ENCODE results near the gene SLC6A18.

DNA sequence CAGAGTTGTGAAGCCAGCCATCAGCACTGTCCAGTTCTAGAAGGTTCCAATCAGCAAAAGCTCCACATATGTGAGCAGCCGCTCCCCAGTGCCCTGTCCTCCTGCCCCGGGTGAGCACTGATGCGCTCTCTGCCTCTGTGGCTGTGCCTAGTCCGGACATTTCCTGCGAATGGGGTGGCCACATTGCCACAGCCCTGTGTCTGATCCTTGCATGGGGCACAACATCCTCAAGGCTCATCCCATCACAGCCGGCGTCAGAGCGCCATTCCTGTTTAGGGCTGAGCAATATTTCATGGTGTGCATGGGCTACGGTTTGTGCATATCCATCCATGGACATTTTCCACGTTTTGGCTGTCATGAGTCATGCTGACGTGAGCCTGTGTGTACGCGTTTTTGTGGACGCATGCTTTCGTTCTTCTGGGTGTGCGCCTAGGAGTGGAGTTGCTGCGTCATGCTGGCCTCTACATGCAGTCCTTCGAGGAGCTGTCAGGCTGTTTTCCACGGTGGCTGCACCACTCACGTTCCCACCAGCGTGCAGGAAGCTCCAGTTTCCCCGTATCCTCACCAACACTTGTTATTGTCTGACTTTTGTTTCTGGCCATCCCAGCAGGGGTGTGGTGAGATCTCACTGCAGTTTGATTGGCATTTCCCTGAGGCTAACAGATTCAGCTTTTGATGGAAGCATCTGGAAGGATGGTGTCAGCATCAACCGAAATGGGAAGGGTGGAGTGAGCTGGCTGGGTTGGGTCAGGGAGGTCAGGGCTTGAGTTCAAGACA, 9.7 kb upstream of the SLC6A18 start:
- TF ChIP-seq EZH2 (optimal IDR thresholded peaks at IDR 0.05; ENCODE audit: low read depth, low read length): no peak
- TF ChIP-seq, protein P1, sequence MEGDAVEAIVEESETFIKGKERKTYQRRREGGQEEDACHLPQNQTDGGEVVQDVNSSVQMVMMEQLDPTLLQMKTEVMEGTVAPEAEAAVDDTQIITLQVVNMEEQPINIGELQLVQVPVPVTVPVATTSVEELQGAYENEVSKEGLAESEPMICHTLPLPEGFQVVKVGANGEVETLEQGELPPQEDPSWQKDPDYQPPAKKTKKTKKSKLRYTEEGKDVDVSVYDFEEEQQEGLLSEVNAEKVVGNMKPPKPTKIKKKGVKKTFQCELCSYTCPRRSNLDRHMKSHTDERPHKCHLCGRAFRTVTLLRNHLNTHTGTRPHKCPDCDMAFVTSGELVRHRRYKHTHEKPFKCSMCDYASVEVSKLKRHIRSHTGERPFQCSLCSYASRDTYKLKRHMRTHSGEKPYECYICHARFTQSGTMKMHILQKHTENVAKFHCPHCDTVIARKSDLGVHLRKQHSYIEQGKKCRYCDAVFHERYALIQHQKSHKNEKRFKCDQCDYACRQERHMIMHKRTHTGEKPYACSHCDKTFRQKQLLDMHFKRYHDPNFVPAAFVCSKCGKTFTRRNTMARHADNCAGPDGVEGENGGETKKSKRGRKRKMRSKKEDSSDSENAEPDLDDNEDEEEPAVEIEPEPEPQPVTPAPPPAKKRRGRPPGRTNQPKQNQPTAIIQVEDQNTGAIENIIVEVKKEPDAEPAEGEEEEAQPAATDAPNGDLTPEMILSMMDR (IDR thresholded peaks at IDR 0.05; ENCODE audit: low read length): no peak
